NCI-H1436 treated with DMSO at 0.1 percent for 48 hours (cell line): ENCODE data around the gene ANKZF1.

Experiments
- DNase-seq: peaks from one replicate; lab custom pipeline; 2025; lab: John Stamatoyannopoulos, UW

Gene ANKZF1

GRCh38 chr2:219228041-219228910 lies 1.3 kb upstream of the ANKZF1 start:
- no peak for DNase-seq

GRCh38 chr2:219228911-219229304 lies 698 bp upstream of the ANKZF1 start:
- no peak for DNase-seq

- no peak for DNase-seq
Observed at GRCh38 chr2:219230059-219230540, 494 bp downstream of the ANKZF1 start.

GRCh38 chr2:219234331-219234730 lies 4.7 kb downstream of the ANKZF1 start:
- DNase-seq: no peak

- DNase-seq: no peak
Observed at GRCh38 chr2:219243291-219243761, 13.7 kb downstream of the ANKZF1 start.

- DNase-seq: no peak
Observed at GRCh38 chr2:219244789-219245147, 15.2 kb downstream of the ANKZF1 start.

GRCh38 chr2:219245148-219245898 lies 15.7 kb downstream of the ANKZF1 start, which contains the start of the genes GLB1L and STK16:
Gene GLB1L, minus strand, starts transcription at chr2:219245444. Its CDS starts 1,871 bp downstream, at chr2:219243573.
Gene STK16, plus strand, starts transcription at chr2:219245479. Its CDS starts 521 bp downstream, at chr2:219246000.
- no peak for DNase-seq

- DNase-seq: no peak
Observed at GRCh38 chr2:219245899-219246230, 16.3 kb downstream of the ANKZF1 start.

GRCh38 chr2:219246559-219246958 lies 17.0 kb downstream of the ANKZF1 start:
- DNase-seq: no peak

- DNase-seq: no peak
Observed at GRCh38 chr2:219247678-219248642, 18.4 kb downstream of the ANKZF1 start.

- no peak for DNase-seq
Observed at GRCh38 chr2:219248845-219249202, 19.2 kb downstream of the ANKZF1 start.

- no peak for DNase-seq
Observed at GRCh38 chr2:219249203-219249980, 19.8 kb downstream of the ANKZF1 start.

- DNase-seq: no peak
Observed at GRCh38 chr2:219250049-219250781, 20.6 kb downstream of the ANKZF1 start.

GRCh38 chr2:219251656-219252055 lies 22.1 kb downstream of the ANKZF1 start:
- no peak for DNase-seq

- no peak for DNase-seq
Observed at GRCh38 chr2:219252084-219252483, 22.5 kb downstream of the ANKZF1 start.

GRCh38 chr2:219252570-219252899 lies 22.9 kb downstream of the ANKZF1 start:
- DNase-seq: no peak

- DNase-seq: no peak
Observed at GRCh38 chr2:219252900-219253752, 23.5 kb downstream of the ANKZF1 start, which contains the start of gene TUBA4B. Gene TUBA4B, plus strand, starts transcription at chr2:219253243. Its CDS starts 165 bp downstream, at chr2:219253408.

GRCh38 chr2:219253753-219254589 lies 24.4 kb downstream of the ANKZF1 start, which contains the start of gene TUBA4A:
Gene TUBA4A, minus strand, starts transcription at chr2:219253918. Its CDS starts 60 bp downstream, at chr2:219253858.
- no peak for DNase-seq
